B cell (primary cell): ENCODE data around the gene SCFD2. TPM values are rescaled to one million over a fixed set of nuclear protein-coding genes. Genes with fewer than 3 reads are reported as not detected.

Experiments used
- ATAC-seq: fragments of 200-7000 bp; cut with Tn5 transposase; one replicate; pipeline ENCODE4 v1.10.0; 2021; ENCODE audit warnings: low read depth, mild to moderate bottlenecking, moderate number of reproducible peaks, moderate library complexity
- CTCF ChIA-PET: fragments of 350-600 bp; sonication (Branson Sonifier 250); formaldehyde crosslinking; loops from one replicate; lab custom pipeline; 2021; ENCODE audit warnings: antibody characterized with exemption, inconsistent platforms; lab: Charles Lee
- POLR2A ChIA-PET: fragments of 350-600 bp; sonication (Branson Sonifier 250); formaldehyde crosslinking; loops from one replicate; lab custom pipeline; 2021; ENCODE audit warnings: antibody characterized with exemption; lab: Charles Lee
- DNase-seq: peaks from one replicate; pipeline ENCODE4 v3.0.0; 2013
- H2AFZ ChIP-seq: 2 replicates; pipeline ENCODE4 v1.6.1; 2012; ENCODE audit warnings: mild to moderate bottlenecking, low read depth, low read length; ENCODE audit not compliant: insufficient read depth, poor library complexity, severe bottlenecking
- H3K27ac ChIP-seq, 2 donors: 1 replicate in 1 of 2; 2 replicates in 1 of 2; pipeline ENCODE4 v1.5.1; 2012 to 2013; ENCODE audit warnings: low read length in 2 of 2, mild to moderate bottlenecking in 2 of 2, moderate library complexity in 1 of 2
- H3K27me3 ChIP-seq, 4 experiments: fragments of 200-600 bp in 1 of 4; sonication (generic) in 1 of 4; replicated peaks in 1 of 4; 1 replicate in 2 of 4; 2 replicates in 2 of 4; pipeline versions ENCODE4 v1.6.1 to v1.7.0; 2013 to 2016; ENCODE audit warnings: low read length in 3 of 4, mild to moderate bottlenecking in 2 of 4, mixed read lengths in 1 of 4, moderate library complexity in 1 of 4; ENCODE audit not compliant: insufficient read depth in 4 of 4, control insufficient read depth in 3 of 4; ENCODE audit errors: control extremely low read depth in 1 of 4
- H3K36me3 ChIP-seq, 2 experiments: replicated peaks in 1 of 2; 1 replicate in 1 of 2; 2 replicates in 1 of 2; pipeline versions ENCODE4 v1.6.1 to v1.7.1; 2013; ENCODE audit warnings: low read length in 1 of 2; ENCODE audit not compliant: insufficient read depth in 2 of 2, control insufficient read depth in 1 of 2; ENCODE audit errors: control extremely low read depth in 1 of 2, extremely low read depth in 1 of 2
- H3K4me1 ChIP-seq, 2 donors: fragments of 200-600 bp in 1 of 2; sonication (generic) in 1 of 2; 1 replicate in 1 of 2; 2 replicates in 1 of 2; pipeline versions ENCODE4 v1.5.1 to v1.6.1; 2013 to 2017; ENCODE audit warnings: low read length in 2 of 2; ENCODE audit not compliant: control insufficient read depth in 2 of 2, insufficient read depth in 2 of 2
- H3K4me2 ChIP-seq: replicated peaks from 2 replicates; pipeline ENCODE3; 2012; ENCODE audit warnings: mild to moderate bottlenecking, low read depth, low read length; ENCODE audit not compliant: poor library complexity, severe bottlenecking
- H3K4me3 ChIP-seq, 5 experiments: fragments of 200-600 bp in 1 of 5; sonication (generic) in 1 of 5; 1 replicate in 3 of 5; 2 replicates in 2 of 5; pipeline versions ENCODE4 v1.5.1 to v1.7.0; 2011 to 2016; ENCODE audit warnings: low read length in 4 of 5, mild to moderate bottlenecking in 4 of 5, low read depth in 2 of 5, control low read depth in 1 of 5, moderate library complexity in 1 of 5; ENCODE audit not compliant: insufficient read depth in 1 of 5; ENCODE audit errors: control extremely low read depth in 1 of 5, extremely low read depth in 1 of 5
- H3K79me2 ChIP-seq: fragments of 200-600 bp; sonication (generic); one replicate; pipeline ENCODE4 v1.6.0; 2016; ENCODE audit warnings: low read length; ENCODE audit not compliant: control insufficient read depth, insufficient read depth
- H3K9ac ChIP-seq: fragments of 200-600 bp; sonication (generic); 2 replicates; pipeline ENCODE4 v1.6.1; 2017; ENCODE audit warnings: mild to moderate bottlenecking, low read length, moderate library complexity
- H3K9me3 ChIP-seq, 3 donors: one replicate each; pipeline versions ENCODE4 v1.6.1 to v1.7.1; 2013; ENCODE audit warnings: low read length in 2 of 3; ENCODE audit not compliant: control insufficient read depth in 2 of 3, insufficient read depth in 1 of 3; ENCODE audit errors: control extremely low read depth in 1 of 3
- H4K20me1 ChIP-seq: 2 replicates; pipeline ENCODE4 v1.6.0; 2012; ENCODE audit warnings: mild to moderate bottlenecking, low read length; ENCODE audit not compliant: insufficient read depth, control insufficient read depth, poor library complexity, severe bottlenecking
- H3K27ac Mint-ChIP-seq: one replicate; pipeline ENCODE4 v1.8.0; 2021; ENCODE audit warnings: mixed read lengths
- H3K27me3 Mint-ChIP-seq: one replicate; pipeline ENCODE4 v1.8.0; 2021; ENCODE audit warnings: mixed read lengths
- H3K4me1 Mint-ChIP-seq: one replicate; pipeline ENCODE4 v1.8.0; 2021; ENCODE audit warnings: mixed read lengths
- H3K4me3 Mint-ChIP-seq: one replicate; pipeline ENCODE4 v1.8.0; 2021; ENCODE audit warnings: mixed read lengths
- H3K9me3 Mint-ChIP-seq: one replicate; pipeline ENCODE4 v1.8.0; 2022; ENCODE audit warnings: mixed read lengths; ENCODE audit not compliant: insufficient read depth
- CTCF ChIP-seq: fragments of 200-600 bp; IDR thresholded peaks from one replicate; pipeline ENCODE4 v1.8.0; 2022; ENCODE audit warnings: antibody characterized with exemption, mild to moderate bottlenecking
- EZH2 ChIP-seq: IDR thresholded peaks from 2 replicates; pipeline ENCODE4 v1.6.1; 2012; ENCODE audit warnings: borderline replicate concordance, low read depth, mild to moderate bottlenecking, moderate library complexity, low read length; ENCODE audit not compliant: insufficient read depth, poor library complexity, severe bottlenecking
- WGBS: methylation state at CpG from one replicate; pipeline ENCODE4 v1.1.5; 2013; ENCODE audit warnings: missing lambda C conversion rate; ENCODE audit not compliant: insufficient coverage; 5-methylcytosine and 5-hydroxymethylcytosine counted together
- intact Hi-C: fragments of 100-400 bp; cut with micrococcal nuclease; formaldehyde crosslinking; loops from one replicate; pipeline ENCODE4 v1.10.0; 2022
- polyA plus RNA-seq: library from polyadenylated mRNA; depleted of rRNA; stranded (reverse); fragments of >200 nt; gene quantifications from 2 replicates; pipeline ENCODE4 v1.2.3, GENCODE V29; 2012
- total RNA-seq, 2 donors: library from RNA; stranded (reverse); fragments of 120-200 nt in 1 of 2; gene quantifications; 1 replicate in 1 of 2; 2 replicates in 1 of 2; pipeline versions ENCODE4 v1.2.3 to v1.2.4, GENCODE V29; 2013 to 2022

Gene SCFD2
- total and polyA plus RNA-seq, 2 donors (not counting 1 experiment from before 2014, with no cell fraction given) = 12.8 to 20.4 TPM

- H3K27ac ChIP-seq = no peak overlapping the region
These were observed 450.7 kb downstream of the SCFD2 start for GRCh38 chr4:52915191-52915590.

GRCh38 chr4:52914051-52914605, 451.7 kb downstream of the SCFD2 start:
- Histone ChIP-seq H3K27me3 (no peaks in the 10 kb centered on the region), H3K27ac (no peak overlapping the region), H3K36me3 (no peaks in the 10 kb centered on the region), H3K9me3 (no peaks in the 10 kb centered on the region), H3K4me2 (no peak overlapping the region), H2AFZ (no peak overlapping the region), H3K4me1 (no peaks in the 10 kb centered on the region), H4K20me1 (no peaks in the 10 kb centered on the region), H3K9ac (no peak overlapping the region), H3K4me3 (no peak overlapping the region), H3K79me2 (no peaks in the 10 kb centered on the region)
- 100% methylated on average over 2 of the region's 3 CpGs for WGBS
- Mint-ChIP-seq H3K27me3 (no peaks in the 10 kb centered on the region), H3K4me3 (no peak overlapping the region), H3K4me1 (no peaks in the 10 kb centered on the region), H3K27ac (no peak overlapping the region), H3K9me3 (no peaks in the 10 kb centered on the region)
- ChIA-PET POLR2A (no interaction called here), CTCF (no interaction called here)
- DNase-seq = no peak
- TF ChIP-seq CTCF (no peak), EZH2 (no peak)
- intact Hi-C loops = no loop called here
- ATAC-seq = no peak

More at GRCh38 chr4:52915191-52915590, 450.7 kb downstream of the SCFD2 start:
- Mint-ChIP-seq H3K4me3 (no peak overlapping the region), H3K27ac (no peak overlapping the region), H3K9me3 (no peaks in the 10 kb centered on the region), H3K27me3 (no peaks in the 10 kb centered on the region), H3K4me1 (no peaks in the 10 kb centered on the region)
- Histone ChIP-seq H3K4me1 (no peaks in the 10 kb centered on the region), H3K9me3 (no peaks in the 10 kb centered on the region), H3K4me3 (no peak overlapping the region), H3K36me3 (no peaks in the 10 kb centered on the region), H4K20me1 (no peaks in the 10 kb centered on the region), H3K79me2 (no peaks in the 10 kb centered on the region), H3K4me2 (no peak overlapping the region), H2AFZ (no peak overlapping the region), H3K9ac (no peak overlapping the region), H3K27me3 (no peaks in the 10 kb centered on the region)
- no peak for ATAC-seq
- intact Hi-C loops = no loop called here
- ChIA-PET POLR2A (no interaction called here), CTCF (no interaction called here)
- no peak for DNase-seq
- TF ChIP-seq CTCF = no peak
- TF ChIP-seq EZH2 = no peak
